LNCaP clone FGC (cell line): ENCODE results near the gene DPH1.
A peak's percentile ranks its signal among the peaks of the same experiment; 100 is the strongest.
"Not testable (repeated sequence)": the region's sequence is repeated elsewhere in the genome, so short reads cannot be mapped to it uniquely, and the experiment has no call there.

ENCODE experiments used
- DNase-seq: peaks from one replicate; pipeline ENCODE4 v3.0.0-alpha.2; 2011; ENCODE audit warnings: low read depth
- H3K4me3 ChIP-seq: 2 replicates; pipeline ENCODE4 v1.5.1; 2011; ENCODE audit warnings: mild to moderate bottlenecking, low read depth, low read length, control low read depth
- TF ChIP-seq, protein P1 (sequence below): IDR thresholded peaks from 2 replicates; pipeline ENCODE4 v1.5.1; 2012; ENCODE audit warnings: mild to moderate bottlenecking; ENCODE audit not compliant: control insufficient read depth, insufficient read depth; ENCODE audit errors: extremely low read depth

The DPH1 gene

GRCh38 chr17:2029911-2030778 lies at the start of gene DPH1:
Gene DPH1 (plus strand): TSS chr17:2030153. CDS start chr17:2030170, 17 bp downstream.
- peak; percentile 74 for DNase-seq
- TF ChIP-seq, protein P1, sequence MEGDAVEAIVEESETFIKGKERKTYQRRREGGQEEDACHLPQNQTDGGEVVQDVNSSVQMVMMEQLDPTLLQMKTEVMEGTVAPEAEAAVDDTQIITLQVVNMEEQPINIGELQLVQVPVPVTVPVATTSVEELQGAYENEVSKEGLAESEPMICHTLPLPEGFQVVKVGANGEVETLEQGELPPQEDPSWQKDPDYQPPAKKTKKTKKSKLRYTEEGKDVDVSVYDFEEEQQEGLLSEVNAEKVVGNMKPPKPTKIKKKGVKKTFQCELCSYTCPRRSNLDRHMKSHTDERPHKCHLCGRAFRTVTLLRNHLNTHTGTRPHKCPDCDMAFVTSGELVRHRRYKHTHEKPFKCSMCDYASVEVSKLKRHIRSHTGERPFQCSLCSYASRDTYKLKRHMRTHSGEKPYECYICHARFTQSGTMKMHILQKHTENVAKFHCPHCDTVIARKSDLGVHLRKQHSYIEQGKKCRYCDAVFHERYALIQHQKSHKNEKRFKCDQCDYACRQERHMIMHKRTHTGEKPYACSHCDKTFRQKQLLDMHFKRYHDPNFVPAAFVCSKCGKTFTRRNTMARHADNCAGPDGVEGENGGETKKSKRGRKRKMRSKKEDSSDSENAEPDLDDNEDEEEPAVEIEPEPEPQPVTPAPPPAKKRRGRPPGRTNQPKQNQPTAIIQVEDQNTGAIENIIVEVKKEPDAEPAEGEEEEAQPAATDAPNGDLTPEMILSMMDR = no peak
- H3K4me3 ChIP-seq = peak within 1 kb of the TSS; percentile 99

GRCh38 chr17:1980665-1981250 lies 49.2 kb upstream of the DPH1 start:
- H3K4me3 ChIP-seq = no peak overlapping the region
- no peak for DNase-seq
- TF ChIP-seq, protein P1 = no peak

- DNase-seq, H3K4me3 ChIP-seq: not testable (repeated sequence)
Measured at GRCh38 chr17:1982793-1983366, 47.1 kb upstream of the DPH1 start.

- DNase-seq = no peak
- H3K4me3 ChIP-seq = no peak overlapping the region
- TF ChIP-seq, protein P1 = no peak
Measured at GRCh38 chr17:1985093-1985492, 44.9 kb upstream of the DPH1 start.

DNA sequence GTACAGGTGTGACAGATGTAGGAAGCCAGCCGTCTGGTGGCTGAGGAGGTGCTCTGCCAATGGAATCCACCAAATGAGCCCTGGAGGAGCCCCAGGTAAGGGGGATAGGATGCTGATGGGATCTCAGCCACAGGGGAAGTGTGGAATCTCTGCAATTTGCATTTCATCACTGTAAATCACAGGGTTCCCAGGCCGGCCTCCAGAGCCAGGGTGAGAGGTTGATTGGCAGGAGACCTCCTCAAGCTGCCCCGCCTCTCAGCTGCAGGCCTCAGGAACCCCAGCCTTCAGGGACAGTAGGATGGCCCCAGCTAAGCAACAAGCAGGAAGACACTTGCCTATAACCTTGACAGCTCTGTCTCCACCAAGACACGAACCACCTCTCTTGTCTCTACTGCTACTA lies 44.3 kb upstream of the DPH1 start:
- DNase-seq = no peak

DNA sequence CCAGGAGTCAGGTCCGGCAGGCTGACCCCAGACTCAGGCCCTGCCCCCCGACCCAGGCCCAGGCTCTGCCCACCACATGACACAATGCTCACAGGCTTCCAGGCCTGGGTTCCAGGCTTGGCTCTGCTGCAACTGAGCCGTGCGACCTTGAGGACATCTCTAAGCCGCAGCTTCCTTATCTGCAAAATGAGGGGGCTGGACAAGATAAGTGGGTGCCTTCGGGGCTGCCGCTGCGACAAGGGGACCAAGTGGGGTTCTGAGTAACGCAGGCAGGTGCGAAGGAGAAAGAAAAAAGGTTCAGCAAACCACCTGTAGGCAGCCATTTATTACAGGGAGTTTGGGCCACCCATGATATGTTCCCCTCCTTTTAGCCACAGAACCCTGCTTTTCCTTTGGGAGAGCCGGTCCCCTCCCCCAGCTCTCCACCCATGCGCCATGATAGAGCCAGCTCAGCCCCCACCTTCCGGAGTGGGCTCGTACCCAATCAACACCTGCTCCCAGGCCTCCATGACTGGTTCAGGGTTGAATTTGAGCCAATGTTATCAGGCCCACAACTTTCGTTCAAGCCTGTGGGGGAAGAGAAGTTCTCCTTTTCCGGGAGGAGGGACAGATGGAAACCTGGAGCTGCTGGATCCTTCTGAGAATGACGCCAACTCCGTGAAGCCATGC lies 43.0 kb upstream of the DPH1 start:
- H3K4me3 ChIP-seq = no peak overlapping the region
- TF ChIP-seq, protein P1 = no peak
- DNase-seq = no peak

More for the DNA sequence above, 44.3 kb upstream of the DPH1 start:
- no peak overlapping the region for H3K4me3 ChIP-seq
- TF ChIP-seq, protein P1 = no peak

- TF ChIP-seq, protein P1 = no peak
- DNase-seq = no peak
- no peak overlapping the region for H3K4me3 ChIP-seq
Measured at GRCh38 chr17:1989135-1989534, 40.8 kb upstream of the DPH1 start.
